ENCODE results near the gene SURF2. TPM values are rescaled to one million over a fixed set of nuclear protein-coding genes. Genes with fewer than 3 reads are reported as not detected.
"Not testable (repeated sequence)": the region's sequence is repeated elsewhere in the genome, so short reads cannot be mapped to it uniquely, and the experiment has no call there.

The SURF2 gene
- total RNA-seq, 1 experiment from 2014 or later = 20.6 TPM

- Mint-ChIP-seq H3K27me3 (ENCODE audit: unreplicated experiment) (peaks cover 36% of the 10 kb centered on the region), H3K4me1 (ENCODE audit: low read depth, unreplicated experiment) (peaks cover 9% of the 10 kb centered on the region), H3K9me3 (ENCODE audit: low read depth, unreplicated experiment) (peaks cover 7% of the 10 kb centered on the region), H3K4me3 (ENCODE audit: low read depth, unreplicated experiment) (no peak overlapping the region), H3K27ac (ENCODE audit: unreplicated experiment) (no peak overlapping the region), H3K36me3 (ENCODE audit: insufficient read depth, unreplicated experiment) (peaks cover 10% of the 10 kb centered on the region)
- BruUV-seq (replicated peaks) = no TSS peak
- no peak for DNase-seq
- CTCF ChIA-PET = no interaction called here
- TF ChIP-seq CTCF (IDR thresholded peaks at IDR 0.05; ENCODE audit: unreplicated experiment) = no peak
- intact Hi-C loops (cut with micrococcal nuclease; ENCODE audit: unreplicated experiment) = no loop called here
Measured at GRCh38 chr9:133323991-133324703, 32.2 kb upstream of the SURF2 start.

GRCh38 chr9:133327021-133327420, 29.3 kb upstream of the SURF2 start:
- peaks cover 26% of the 10 kb centered on the region for H3K4me1 Mint-ChIP-seq (ENCODE audit: low read depth, unreplicated experiment)
- DNase-seq; H3K4me3 Mint-ChIP-seq (ENCODE audit: low read depth, unreplicated experiment); H3K9me3 Mint-ChIP-seq (ENCODE audit: low read depth, unreplicated experiment); CTCF ChIA-PET; BruUV-seq (replicated peaks); intact Hi-C loops (cut with micrococcal nuclease; ENCODE audit: unreplicated experiment); H3K27ac Mint-ChIP-seq (ENCODE audit: unreplicated experiment): not testable (repeated sequence)
- H3K36me3 Mint-ChIP-seq (ENCODE audit: insufficient read depth, unreplicated experiment) = peaks cover 24% of the 10 kb centered on the region
- H3K27me3 Mint-ChIP-seq (ENCODE audit: unreplicated experiment) = peaks cover 24% of the 10 kb centered on the region

GRCh38 chr9:133327834-133328484, 28.4 kb upstream of the SURF2 start:
- no peak overlapping the region for H3K27ac Mint-ChIP-seq (ENCODE audit: unreplicated experiment)
- H3K9me3 Mint-ChIP-seq (ENCODE audit: low read depth, unreplicated experiment) = peaks cover 7% of the 10 kb centered on the region
- CTCF ChIA-PET = interaction anchor here (2.8 kb wide), 1 partner anchor 141 kb away, joined by 46 read pairs; no protein-coding TSS in a partner anchor
- no peak overlapping the region for H3K4me3 Mint-ChIP-seq (ENCODE audit: low read depth, unreplicated experiment)
- intact Hi-C loops (cut with micrococcal nuclease; ENCODE audit: unreplicated experiment) = no loop called here
- no peak for DNase-seq
- BruUV-seq (replicated peaks) = no TSS peak
- H3K4me1 Mint-ChIP-seq (ENCODE audit: low read depth, unreplicated experiment) = peaks cover 26% of the 10 kb centered on the region
- peaks cover 16% of the 10 kb centered on the region for H3K27me3 Mint-ChIP-seq (ENCODE audit: unreplicated experiment)
- H3K36me3 Mint-ChIP-seq (ENCODE audit: insufficient read depth, unreplicated experiment) = peaks cover 28% of the 10 kb centered on the region
- no peak for TF ChIP-seq CTCF (IDR thresholded peaks at IDR 0.05; ENCODE audit: unreplicated experiment)

GRCh38 chr9:133329306-133330156, 26.8 kb upstream of the SURF2 start:
- peaks cover 36% of the 10 kb centered on the region for H3K36me3 Mint-ChIP-seq (ENCODE audit: insufficient read depth, unreplicated experiment)
- H3K4me3 Mint-ChIP-seq (ENCODE audit: low read depth, unreplicated experiment); BruUV-seq (replicated peaks); H3K27me3 Mint-ChIP-seq (ENCODE audit: unreplicated experiment); H3K9me3 Mint-ChIP-seq (ENCODE audit: low read depth, unreplicated experiment): not testable (repeated sequence)
- peaks cover 34% of the 10 kb centered on the region for H3K4me1 Mint-ChIP-seq (ENCODE audit: low read depth, unreplicated experiment)
- CTCF ChIA-PET = interaction anchor here (0.5 to 2.8 kb wide), 3 partner anchors 91 to 146 kb away, joined by 3 to 46 read pairs (median 5); no protein-coding TSS in a partner anchor
- peak overlapping the region; percentile 82 for H3K27ac Mint-ChIP-seq (ENCODE audit: unreplicated experiment)
- DNase-seq = peak; percentile 39
- intact Hi-C loops (cut with micrococcal nuclease; ENCODE audit: unreplicated experiment) = loop anchor here (1.0 kb wide), 1 partner anchor 143 kb away; no protein-coding TSS in a partner anchor
- TF ChIP-seq CTCF (IDR thresholded peaks at IDR 0.05; ENCODE audit: unreplicated experiment) = peak; percentile 37
